A549 (cell line): ENCODE data around the gene C19orf12. TPM values are rescaled to one million over a fixed set of nuclear protein-coding genes. Genes with fewer than 3 reads are reported as not detected.

Experiments
- ATAC-seq, 2 experiments: fragments of 200-7000 bp in 1 of 2; fragments of >200 bp in 1 of 2; cut with Nextera tagmentation in 1 of 2; cut with Tn5 transposase in 1 of 2; 3 replicates each; pipeline versions ENCODE4 v1.8.0 to v1.9.1; 2018 to 2020; ENCODE audit warnings: mild to moderate bottlenecking in 1 of 2, moderate library complexity in 1 of 2
- CTCF ChIA-PET: fragments of 300-600 bp; sonication (Branson Sonifier 250); formaldehyde crosslinking; extraction: SDS; loops from one replicate; lab custom pipeline; 2021; ENCODE audit warnings: antibody characterized with exemption, inconsistent platforms; lab: Yijun Ruan, JAX
- POLR2A ChIA-PET: fragments of 350-600 bp; formaldehyde crosslinking; extraction: SDS; loops from one replicate; lab custom pipeline; 2021; ENCODE audit warnings: antibody characterized with exemption, inconsistent platforms; lab: Yijun Ruan, JAX
- DNase-seq, 2 experiments: peaks; one replicate each; pipeline versions ENCODE4 v3.0.0 to v3.0.0-alpha.2; 2011 to 2016; ENCODE audit warnings: low read depth in 1 of 2, low spot score in 1 of 2
- FAIRE-seq: peaks from 2 replicates; lab custom pipeline; 2011; peaks lifted over from hg19 to GRCh38; lab: Jason Lieb, UNC
- H3K27ac ChIP-seq, 2 experiments: fragments of >200 bp; sonication (Bioruptor Twin); formaldehyde crosslinking; 3 replicates each; pipeline ENCODE4 v1.5.1; 2016 to 2017
- H3K4me1 ChIP-seq: fragments of >200 bp; sonication (Bioruptor Twin); formaldehyde crosslinking; 3 replicates; pipeline ENCODE4 v1.6.1; 2016
- H3K4me2 ChIP-seq: fragments of >200 bp; sonication (Bioruptor Twin); formaldehyde crosslinking; 3 replicates; pipeline ENCODE4 v1.6.1; 2016
- H3K4me3 ChIP-seq: fragments of >200 bp; sonication (Bioruptor Twin); formaldehyde crosslinking; 3 replicates; pipeline ENCODE4 v1.5.1; 2016
- H3K9me3 ChIP-seq: fragments of >200 bp; sonication (Bioruptor Twin); formaldehyde crosslinking; 3 replicates; pipeline ENCODE4 v1.6.1; 2016
- ATOH8 ChIP-seq: fragments of 250-450 bp; sonication (Bioruptor Pico); IDR thresholded peaks from 2 replicates; pipeline ENCODE4 v1.5.0; 2020; ENCODE audit warnings: low read depth, mild to moderate bottlenecking, moderate library complexity
- BCL3 ChIP-seq: fragments of >200 bp; sonication (Bioruptor Twin); formaldehyde crosslinking; IDR thresholded peaks from 3 replicates; pipeline ENCODE4 v1.6.1; 2016
- CEBPB ChIP-seq, 2 experiments: fragments of >200 bp in 1 of 2; sonication (Bioruptor Twin) in 1 of 2; formaldehyde crosslinking in 1 of 2; IDR thresholded peaks; 2 replicates each; pipeline ENCODE4 v1.6.1; 2012 to 2016
- CHD4 ChIP-seq: fragments of 200-600 bp; sonication (generic); IDR thresholded peaks from 2 replicates; pipeline ENCODE4 v1.6.1; 2016; ENCODE audit warnings: antibody characterized with exemption, mild to moderate bottlenecking, borderline replicate concordance
- CTCF ChIP-seq: fragments of >200 bp; sonication (Bioruptor Twin); formaldehyde crosslinking; IDR thresholded peaks from 3 replicates; pipeline ENCODE4 v1.5.1; 2016
- EHF ChIP-seq: fragments of 250-450 bp; sonication (Bioruptor Pico); IDR thresholded peaks from 2 replicates; pipeline ENCODE4 v1.5.0; 2020; ENCODE audit warnings: mild to moderate bottlenecking
- EHMT2 ChIP-seq: fragments of 200-600 bp; sonication (generic); IDR thresholded peaks from 2 replicates; pipeline ENCODE4 v1.6.1; 2016; ENCODE audit warnings: antibody characterized with exemption, low read depth, mild to moderate bottlenecking, moderate library complexity
- EP300 ChIP-seq, 2 experiments: fragments of >200 bp; sonication (Bioruptor Twin); formaldehyde crosslinking; IDR thresholded peaks; 2 replicates in 1 of 2; 3 replicates in 1 of 2; pipeline ENCODE4 v1.6.1; 2016 to 2017
- ESRRA ChIP-seq: fragments of 150-350 bp; IDR thresholded peaks from 2 replicates; pipeline ENCODE4 v1.6.1; 2014; ENCODE audit warnings: mild to moderate bottlenecking, low read length, borderline replicate concordance
- HDAC2 ChIP-seq: fragments of 200-600 bp; sonication (generic); IDR thresholded peaks from 2 replicates; pipeline ENCODE4 v1.6.1; 2016
- HOXA7 ChIP-seq: fragments of 250-450 bp; sonication (Bioruptor Pico); IDR thresholded peaks from 2 replicates; pipeline ENCODE4 v1.5.0; 2020; ENCODE audit warnings: mild to moderate bottlenecking, moderate library complexity
- HOXB13 ChIP-seq: fragments of 250-450 bp; sonication (Bioruptor Pico); IDR thresholded peaks from 2 replicates; pipeline ENCODE4 v1.5.0; 2020; ENCODE audit warnings: low read depth, mild to moderate bottlenecking, moderate library complexity
- HOXB5 ChIP-seq: fragments of 250-450 bp; sonication (Bioruptor Pico); IDR thresholded peaks from 2 replicates; pipeline ENCODE4 v1.5.0; 2020; ENCODE audit warnings: mild to moderate bottlenecking, moderate library complexity
- KDM5A ChIP-seq: fragments of 200-600 bp; sonication (generic); IDR thresholded peaks from 2 replicates; pipeline ENCODE4 v1.6.1; 2016; ENCODE audit warnings: antibody characterized with exemption, mild to moderate bottlenecking
- MAX ChIP-seq: IDR thresholded peaks from 2 replicates; pipeline ENCODE4 v1.6.1; 2012
- MAZ ChIP-seq: fragments of 150-350 bp; IDR thresholded peaks from 2 replicates; pipeline ENCODE4 v1.6.1; 2014; ENCODE audit warnings: antibody characterized with exemption, low read depth, low read length, borderline replicate concordance
- NFE2L2 ChIP-seq: fragments of 150-350 bp; conservative IDR thresholded peaks from 2 replicates; pipeline ENCODE4 v1.6.1; 2014; ENCODE audit warnings: low read length
- NR3C1 ChIP-seq: fragments of >200 bp; sonication (Bioruptor Twin); formaldehyde crosslinking; IDR thresholded peaks from 3 replicates; pipeline ENCODE4 v1.6.1; 2017
- PHF8 ChIP-seq: fragments of 200-600 bp; sonication (generic); IDR thresholded peaks from 2 replicates; pipeline ENCODE4 v1.6.1; 2016; ENCODE audit warnings: low read depth, mild to moderate bottlenecking, antibody characterized with exemption, moderate library complexity, borderline replicate concordance
- POLR2A ChIP-seq: IDR thresholded peaks from 2 replicates; pipeline ENCODE4 v1.6.1; 2012; ENCODE audit warnings: mild to moderate bottlenecking, low read length
- ZNF302 ChIP-seq: fragments of 250-450 bp; sonication (Bioruptor Pico); IDR thresholded peaks from 2 replicates; pipeline ENCODE4 v1.9.0; 2021; ENCODE audit warnings: inconsistent platforms, mild to moderate bottlenecking, moderate library complexity
- ZSCAN20 ChIP-seq: fragments of 250-450 bp; sonication (Bioruptor Pico); IDR thresholded peaks from 2 replicates; pipeline ENCODE4 v1.8.0; 2022; ENCODE audit warnings: mild to moderate bottlenecking, moderate library complexity
- WGBS: methylation state at CpG from one replicate; pipeline ENCODE4 v1.1.6; 2017; ENCODE audit errors: missing lambda C conversion rate; 5-methylcytosine and 5-hydroxymethylcytosine counted together
- polyA plus RNA-seq, 4 experiments: library from polyadenylated mRNA; depleted of rRNA in 3 of 4; stranded (reverse); fragments of >200 nt; fragmentation: RNase III in 1 of 4; extraction: RNeasy Plus Mini Kit Qiagen cat#74134 plus additional on column Dnase treatment in 1 of 4; gene quantifications; 2 replicates in 3 of 4; 3 replicates in 1 of 4; pipeline ENCODE4 v1.2.3, GENCODE V29; 2011 to 2017

C19orf12 gene
- polyA plus RNA-seq, 2 of the 4 experiments (the other 2 are of a cell fraction): 34.3 to 35.2 TPM

GRCh38 chr19:29743681-29744080, 28.6 kb upstream of the C19orf12 start:
- ChIA-PET CTCF (interaction anchor here (0.8 to 9.1 kb wide), 14 partner anchors 9 to 906 kb away, joined by 3 to 103 read pairs (median 6); no protein-coding TSS in a partner anchor), POLR2A (no interaction called here)

GRCh38 chr19:29741776-29742175, 26.7 kb upstream of the C19orf12 start:
- ATAC-seq (no peak), FAIRE-seq (peak; percentile 63), DNase-seq (no peak)
- Histone ChIP-seq H3K4me2 (no peak overlapping the region), H3K9me3 (no peaks in the 10 kb centered on the region), H3K4me3 (no peak overlapping the region), H3K4me1 (no peaks in the 10 kb centered on the region), H3K27ac (no peak overlapping the region)
- WGBS: 45% methylated on average over 5 of the region's 5 CpGs
- CTCF ChIA-PET: interaction anchor here (1.3 to 9.1 kb wide), 5 partner anchors 12 to 907 kb away, joined by 3 to 103 read pairs (median 14); no protein-coding TSS in a partner anchor
- POLR2A ChIA-PET: interaction anchor here (1.6 kb wide), 1 partner anchor 136 kb away, joined by 4 read pairs; the partner anchor contains the start of gene POP4
- TF ChIP-seq CHD4: no peak

More at GRCh38 chr19:29743681-29744080, 28.6 kb upstream of the C19orf12 start:
- DNase-seq: no peak
- H3K9me3 ChIP-seq: no peaks in the 10 kb centered on the region
- no peak for ATAC-seq
- no peak for TF ChIP-seq MAZ
- no peak for TF ChIP-seq POLR2A
- TF ChIP-seq CEBPB (IDR thresholded peaks at IDR 0.05): no peak
- TF ChIP-seq PHF8: no peak
- no peak for TF ChIP-seq CHD4
- TF ChIP-seq NR3C1: no peak
- no peak for TF ChIP-seq HDAC2
- no peak for TF ChIP-seq CTCF
- no peak for FAIRE-seq
- no peak overlapping the region for H3K4me2 ChIP-seq
- H3K27ac ChIP-seq: no peak overlapping the region
- no peaks in the 10 kb centered on the region for H3K4me1 ChIP-seq
- no peak overlapping the region for H3K4me3 ChIP-seq

- CTCF ChIA-PET: interaction anchor here (0.7 to 9.1 kb wide), 8 partner anchors 11 to 133 kb away, joined by 3 to 103 read pairs (median 6); no protein-coding TSS in a partner anchor
- no peaks in the 10 kb centered on the region for H3K9me3 ChIP-seq
- DNase-seq: no peak
- H3K27ac ChIP-seq: no peak overlapping the region
- H3K4me1 ChIP-seq: no peaks in the 10 kb centered on the region
- no peak for TF ChIP-seq HOXB13
- no peak for TF ChIP-seq EHF
- no peak for TF ChIP-seq ATOH8 (CRISPR knock-in tag)
- TF ChIP-seq BCL3: no peak
- TF ChIP-seq ZNF302 (CRISPR knock-in tag): no peak
- TF ChIP-seq HOXB5: no peak
- no peak for TF ChIP-seq EP300 (IDR thresholded peaks at IDR 0.05)
- TF ChIP-seq ESRRA: no peak
- TF ChIP-seq MAX: no peak
- TF ChIP-seq ZSCAN20 (CRISPR knock-in tag): no peak
- no peak for TF ChIP-seq KDM5A
- no peak for TF ChIP-seq NFE2L2
- no peak for TF ChIP-seq HOXA7 (CRISPR knock-in tag)
- TF ChIP-seq EHMT2: no peak
- TF ChIP-seq, all 56 proteins: peak for 0
- FAIRE-seq (no peak), ATAC-seq (no peak)
- 54% methylated on average over 10 of the region's 10 CpGs for WGBS
- Histone ChIP-seq H3K4me3 (no peak overlapping the region), H3K4me2 (no peak overlapping the region)
- POLR2A ChIA-PET: interaction anchor here (1.6 kb wide), 1 partner anchor 135 kb away, joined by 4 read pairs; the partner anchor contains the start of gene POP4
Observed at GRCh38 chr19:29741226-29741625, 26.2 kb upstream of the C19orf12 start.
